Dermis microvascular lymphatic vessel endothelial cell (primary cell): ENCODE results near the gene ADAM10. TPM values are rescaled to one million over a fixed set of nuclear protein-coding genes. Genes with fewer than 3 reads are reported as not detected.
A peak's percentile ranks its signal among the peaks of the same experiment; 100 is the strongest.

Experiments
- DNase-seq, 2 donors: peaks; one replicate each; pipeline versions ENCODE4 v3.0.0 to v3.0.0-alpha.2; 2010; ENCODE audit warnings: low read depth in 2 of 2
- total RNA-seq: library from RNA; depleted of rRNA; stranded (reverse); fragments of >200 nt; gene quantifications from 2 replicates; pipeline ENCODE4 v1.2.1, GENCODE V29; 2014

The ADAM10 gene
- total RNA-seq, 1 donor from 2014 or later = 147 TPM

DNA sequence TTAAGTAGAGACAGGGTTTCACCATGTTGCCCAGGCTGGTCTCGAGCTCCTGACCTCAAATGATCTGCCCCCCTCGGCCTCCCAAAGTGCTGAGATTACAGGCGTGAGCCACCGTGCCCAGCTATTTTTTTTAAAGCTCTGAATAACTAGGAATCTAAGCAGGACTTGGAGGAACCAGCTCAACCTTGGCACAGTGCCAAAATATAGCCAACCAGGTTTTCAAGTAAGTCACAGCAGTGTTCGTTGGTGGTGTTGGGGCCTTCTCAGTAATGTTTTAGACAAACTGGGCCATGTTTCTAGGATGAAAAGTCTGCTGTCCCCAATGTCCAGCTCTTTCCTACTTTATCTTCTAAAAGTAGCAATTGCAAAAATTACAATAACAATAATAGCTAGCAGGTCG, 6.4 kb upstream of the ADAM10 start:
- peak in 1 of 2 donors; percentile 38 for DNase-seq

DNA sequence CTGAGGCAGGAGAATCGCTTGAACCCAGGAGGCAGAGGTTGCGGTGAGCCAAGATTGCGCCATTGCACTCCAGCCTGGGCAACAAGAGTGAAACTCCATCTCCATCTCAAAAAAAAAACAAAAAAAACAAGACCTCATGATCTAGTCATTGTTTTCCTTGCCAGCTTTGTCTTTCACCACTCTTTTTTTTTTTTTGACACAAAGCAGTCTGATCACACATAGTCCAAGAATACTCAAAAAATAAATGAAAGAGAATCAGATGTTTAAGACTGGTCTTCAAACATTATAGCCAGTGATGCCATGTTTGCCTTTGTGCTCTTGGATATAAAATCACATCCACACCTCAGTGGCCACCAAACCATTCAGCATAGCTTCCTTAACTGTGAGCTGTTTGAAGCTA, 5.8 kb upstream of the ADAM10 start:
- DNase-seq = peak in 1 of 2 donors; percentile 25

DNA sequence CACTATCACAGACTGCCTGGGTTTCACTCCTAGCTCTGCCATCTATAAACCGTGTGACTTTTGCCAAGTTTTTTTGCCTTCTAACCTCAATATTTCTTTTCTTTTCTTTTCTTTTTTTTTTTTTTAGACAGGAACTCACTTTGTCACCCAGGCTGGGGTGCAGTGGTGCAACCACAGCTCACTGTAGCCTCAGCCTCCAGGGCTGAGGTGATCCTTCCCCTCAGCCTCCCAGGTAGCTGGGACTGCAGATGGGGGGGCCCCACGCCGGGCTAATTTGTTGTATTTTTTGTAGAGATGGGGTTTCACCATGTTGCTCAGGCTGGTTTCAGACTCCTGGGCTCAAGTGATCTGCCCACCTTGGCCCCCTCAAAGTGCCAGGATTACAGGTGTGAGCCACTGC, 3.2 kb upstream of the ADAM10 start:
- DNase-seq = no peak

DNA sequence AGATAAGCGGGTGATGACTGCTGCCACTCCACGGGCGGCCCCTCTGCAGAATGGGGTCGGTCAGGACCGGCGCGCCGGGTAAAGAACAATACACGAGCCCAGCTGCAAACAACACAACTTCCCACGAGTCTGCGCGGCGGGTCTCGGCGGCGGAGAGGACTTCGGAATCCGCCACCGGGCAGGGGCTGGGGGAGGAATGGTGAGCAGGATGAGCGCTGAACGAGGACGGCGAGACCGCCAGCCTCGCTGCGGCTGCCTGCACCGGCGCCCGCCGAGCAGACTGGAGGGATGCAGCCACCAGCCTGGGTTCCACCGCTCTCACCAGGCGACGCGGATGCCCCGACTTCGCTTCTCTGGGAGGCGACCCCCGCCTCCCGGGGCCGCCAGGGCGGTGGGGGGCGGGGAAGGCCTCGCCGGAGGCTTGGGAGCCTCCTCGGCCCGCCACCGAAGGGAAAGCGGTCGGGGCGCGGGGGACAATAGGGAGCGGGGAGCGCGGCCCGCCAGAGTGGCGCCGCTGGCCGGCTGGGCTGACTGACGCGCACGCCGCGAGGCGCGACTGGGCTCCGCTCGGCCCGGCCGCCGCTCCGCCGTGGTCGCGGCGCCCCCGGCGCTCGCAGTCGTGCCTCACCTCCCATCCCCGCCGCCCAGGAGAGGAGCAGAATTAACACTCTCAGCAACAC, 515 bp downstream of the ADAM10 start:
- DNase-seq = peak in 1 of 2 donors; percentile 61

DNA sequence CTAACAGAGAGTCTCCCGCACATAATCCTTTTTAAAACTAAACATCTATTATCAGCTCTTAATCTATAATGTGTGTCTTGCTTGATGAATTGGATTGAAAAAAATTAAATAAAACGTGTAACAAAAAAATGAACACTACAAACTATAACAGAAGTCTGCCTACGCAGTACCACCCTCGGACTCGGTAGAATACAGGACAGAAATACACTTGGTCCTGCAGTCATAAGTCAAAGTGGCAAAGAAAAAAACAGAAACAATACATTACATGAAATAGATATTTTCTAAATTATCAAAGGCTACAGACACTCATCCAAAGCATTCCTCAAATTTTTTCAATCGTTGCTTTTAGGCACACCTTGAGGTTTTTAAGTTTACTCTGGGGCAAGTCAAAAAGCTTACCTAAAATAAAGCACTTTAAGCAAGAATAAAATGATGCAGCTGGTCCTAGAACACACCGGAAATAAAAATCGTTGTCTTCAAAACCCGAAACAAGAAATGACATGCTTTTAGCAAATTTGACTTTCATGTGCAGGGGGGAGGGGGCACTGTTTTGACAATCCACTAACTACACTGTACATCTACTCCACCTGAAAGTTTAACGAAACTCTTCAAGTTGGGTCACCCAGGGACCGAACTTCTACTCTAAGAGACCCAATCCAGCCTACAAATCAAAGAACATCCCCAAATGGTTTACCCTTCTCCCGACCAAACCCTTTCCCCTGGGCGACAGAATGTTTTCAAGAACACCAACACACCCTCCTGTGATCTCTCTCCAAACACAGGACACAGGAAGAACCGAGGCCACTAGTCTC, 1.3 kb downstream of the ADAM10 start:
- no peak for DNase-seq

DNA sequence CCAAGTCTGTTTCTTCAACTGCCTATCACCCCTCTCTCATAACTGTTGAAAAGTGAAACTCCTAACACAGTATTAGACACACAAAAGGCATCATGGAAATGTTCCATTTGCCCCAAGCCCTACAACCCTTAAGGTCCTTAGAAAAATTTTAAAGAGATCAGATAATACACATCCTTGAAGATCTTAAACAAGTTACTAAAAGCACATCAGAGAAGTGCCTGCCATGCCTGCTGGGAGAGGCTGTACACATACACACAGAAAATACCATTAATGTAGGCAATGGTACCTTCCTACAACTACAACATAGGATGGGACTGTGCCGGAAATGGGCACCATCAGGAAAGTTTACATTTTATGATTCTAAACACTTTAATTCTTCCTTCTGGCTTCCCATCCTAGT, 3.3 kb downstream of the ADAM10 start:
- DNase-seq = no peak

DNA sequence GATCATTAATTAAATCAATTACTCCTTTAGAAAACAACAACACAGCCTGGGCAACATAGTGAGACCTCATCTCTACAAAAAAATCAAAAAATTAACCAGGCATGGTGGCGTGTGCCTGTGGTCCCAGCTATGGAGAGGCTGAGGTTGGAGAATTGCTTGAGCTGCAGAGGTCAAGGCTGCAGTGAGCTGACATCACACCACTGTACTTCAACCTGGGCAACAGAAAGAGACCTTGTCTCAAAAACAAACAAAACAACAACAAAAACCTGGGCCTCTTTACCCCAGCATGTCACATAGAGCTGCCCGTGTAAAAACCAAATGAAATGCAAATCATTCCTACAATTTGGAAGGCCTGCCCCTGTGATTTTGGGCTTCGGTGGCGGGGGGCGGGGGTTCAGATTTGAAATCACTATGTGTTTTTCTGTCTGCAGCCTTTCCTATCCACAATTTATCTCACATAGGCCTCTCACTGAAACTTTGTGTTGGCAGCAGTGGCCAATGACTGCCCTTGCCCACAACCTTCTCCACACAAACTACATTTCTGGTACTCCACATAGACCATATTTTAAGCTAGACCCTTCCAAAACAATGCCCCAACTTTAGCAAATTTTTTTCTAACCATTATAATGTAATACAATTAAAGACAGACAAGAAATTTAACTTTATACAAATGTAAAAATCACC, 6.5 kb downstream of the ADAM10 start:
- DNase-seq = no peak

DNA sequence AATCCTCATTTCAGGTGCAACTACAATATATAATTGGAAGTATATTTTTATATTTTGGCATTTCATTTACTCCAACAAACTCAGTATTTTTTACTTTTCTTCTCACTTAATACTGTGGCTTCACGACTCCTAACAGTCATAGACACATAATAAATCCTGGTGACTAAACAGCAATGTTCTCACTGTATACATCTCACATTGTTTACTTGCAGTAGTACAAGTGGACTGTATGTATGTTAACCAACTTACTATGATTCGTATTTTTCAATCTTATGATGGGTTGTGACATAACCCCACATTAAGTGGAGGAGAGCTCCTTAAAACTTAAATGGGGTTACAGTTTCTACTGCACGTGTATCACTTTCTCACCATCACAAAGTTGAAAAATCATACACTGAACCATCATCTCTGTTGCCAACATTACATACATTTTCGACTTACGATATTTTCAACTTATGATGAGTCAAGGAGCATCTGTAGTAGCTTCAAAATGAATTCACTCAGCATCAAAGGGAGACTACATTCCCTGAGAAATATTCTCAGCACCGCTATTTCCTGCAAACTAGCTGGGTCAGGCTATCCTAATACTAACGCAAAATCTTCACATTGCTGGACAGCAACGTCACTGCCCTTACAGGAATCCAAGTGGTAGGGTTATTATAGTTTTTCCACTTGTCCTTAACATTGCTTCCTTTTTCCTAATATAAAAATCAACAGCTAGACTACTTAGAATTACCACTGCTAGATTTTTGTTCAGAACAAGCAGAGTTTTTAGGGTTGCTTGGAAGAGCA, 7.3 kb downstream of the ADAM10 start:
- peak; percentile 42 to 82 for DNase-seq

DNA sequence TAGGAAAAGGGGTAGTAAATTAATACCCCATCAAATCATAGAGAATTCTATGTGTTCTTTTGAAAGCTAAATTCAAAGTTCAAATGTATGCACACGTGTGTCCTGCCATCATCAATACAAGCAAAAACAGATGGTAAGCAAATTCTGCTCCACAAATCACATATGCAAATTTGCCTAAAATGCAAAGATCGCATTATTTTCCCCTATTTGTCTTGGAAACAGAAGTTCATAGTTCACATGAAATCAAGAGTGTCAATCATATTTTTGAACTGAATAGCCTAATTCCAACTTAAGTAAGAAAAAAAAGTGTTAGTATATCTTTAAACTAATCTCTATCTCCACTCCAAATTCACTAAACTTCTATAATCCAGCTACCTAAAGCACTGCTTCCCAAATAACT, 8.5 kb downstream of the ADAM10 start:
- no peak for DNase-seq

DNA sequence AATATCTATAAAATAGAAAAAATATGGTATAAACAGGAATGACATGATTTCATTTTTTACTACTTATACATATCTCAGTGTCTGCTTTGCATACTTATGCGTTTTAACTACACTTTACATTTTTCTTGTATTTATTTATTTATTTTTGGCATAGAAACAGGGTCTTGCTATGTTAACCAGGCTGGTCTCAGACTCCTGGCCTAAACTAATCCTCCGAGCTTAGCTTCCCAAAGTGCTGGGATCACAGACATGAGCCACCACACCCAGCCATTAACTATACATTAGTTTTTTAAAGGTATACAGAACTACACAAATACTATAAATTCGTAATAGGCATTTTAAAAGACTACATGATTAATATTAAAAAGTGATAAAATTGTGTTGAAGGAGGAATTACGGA, 9.1 kb downstream of the ADAM10 start:
- DNase-seq = no peak

DNA sequence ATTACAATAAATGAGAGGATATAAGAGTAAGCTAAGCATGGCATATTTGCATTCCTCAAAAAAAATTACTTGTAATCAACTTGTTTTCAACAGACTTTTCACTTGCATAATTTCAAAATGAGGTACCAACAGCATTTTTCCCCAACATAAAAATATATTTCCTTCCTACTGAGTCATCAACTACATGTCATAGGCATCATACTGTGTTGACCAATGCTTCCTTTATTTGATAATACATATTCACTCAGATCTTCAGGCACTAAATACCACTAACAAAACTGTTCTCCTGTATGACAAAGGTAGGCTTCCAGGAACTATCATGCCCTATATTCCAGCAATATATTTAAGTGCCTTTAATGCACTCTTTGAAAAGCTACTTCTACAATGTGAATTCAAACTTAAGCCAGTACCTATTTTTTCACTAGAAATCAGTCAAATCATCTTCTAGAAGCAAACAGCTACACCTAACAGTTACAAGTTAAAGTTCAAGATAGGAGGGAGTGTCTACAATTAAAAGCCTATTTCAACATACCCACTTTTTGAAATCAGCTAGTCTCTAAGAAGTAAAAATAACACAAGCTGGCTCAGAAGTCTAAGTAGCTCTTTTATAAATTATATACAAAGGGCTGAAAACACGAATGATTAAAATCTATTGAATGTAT, 11.3 kb downstream of the ADAM10 start:
- DNase-seq = peak; percentile 50 to 63

DNA sequence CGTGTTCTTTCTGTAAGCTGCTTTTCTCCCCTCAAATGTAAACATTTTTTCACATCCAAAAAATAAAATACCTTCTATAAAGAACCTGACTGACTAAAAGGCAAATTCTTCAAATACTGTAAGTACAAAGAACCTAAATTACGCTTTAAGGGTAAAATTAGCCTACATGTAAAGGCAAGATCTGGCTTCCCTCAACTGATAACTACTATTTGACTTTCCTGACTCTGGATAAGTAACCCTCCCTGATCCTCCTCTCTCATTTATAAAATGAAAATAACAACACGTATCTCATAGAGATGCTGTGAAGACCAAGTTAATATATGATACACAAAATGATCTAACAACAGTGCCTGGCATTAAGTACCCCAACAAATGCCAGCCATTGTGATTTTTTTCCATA, 12.2 kb downstream of the ADAM10 start:
- no peak for DNase-seq

DNA sequence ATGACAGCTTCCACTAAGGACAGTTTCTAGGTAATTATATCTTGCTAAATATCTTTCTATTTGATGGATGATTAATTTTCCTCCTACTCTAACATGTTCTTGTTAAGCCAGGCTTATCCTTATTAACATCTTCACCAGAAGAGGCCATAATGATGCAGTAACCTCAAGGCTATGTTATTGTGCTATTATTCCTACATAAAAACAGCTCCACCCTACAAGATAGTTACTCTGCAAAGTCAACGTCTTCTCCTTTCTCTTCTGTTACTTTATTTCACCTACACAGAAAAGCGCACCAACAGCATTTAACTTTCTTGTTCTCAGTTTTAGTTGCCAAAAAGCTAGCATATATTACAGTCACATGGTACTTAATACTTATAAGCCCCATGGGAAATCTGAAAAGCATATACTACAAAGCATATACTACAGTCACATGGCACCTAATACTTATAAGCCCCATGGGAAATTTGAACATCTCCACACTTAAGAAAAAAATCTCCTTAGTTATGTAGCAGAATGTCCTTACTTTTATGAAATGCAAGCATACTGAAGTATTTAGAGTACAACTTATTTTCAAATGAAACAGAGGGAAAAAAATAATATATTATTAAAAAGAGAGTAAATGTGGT, 13.4 kb downstream of the ADAM10 start:
- no peak for DNase-seq

DNA sequence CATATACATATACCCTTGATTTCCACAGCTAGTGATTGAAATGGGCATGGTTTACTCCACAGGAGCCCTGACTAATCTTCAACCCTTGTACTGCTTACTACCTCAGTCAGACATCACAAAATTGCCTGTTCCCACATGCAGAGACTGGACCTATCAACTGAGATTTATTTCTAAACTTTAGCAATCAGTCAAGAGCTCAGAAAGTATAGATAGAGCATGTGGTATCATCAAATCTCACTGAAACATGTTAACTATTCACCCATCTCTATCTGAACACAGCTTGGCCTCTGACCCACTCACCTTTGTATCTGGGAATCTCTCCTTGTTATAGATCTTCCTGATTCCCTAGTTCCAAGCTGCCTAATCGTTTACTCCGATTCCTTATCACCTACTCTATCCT, 14.6 kb downstream of the ADAM10 start:
- DNase-seq = no peak

DNA sequence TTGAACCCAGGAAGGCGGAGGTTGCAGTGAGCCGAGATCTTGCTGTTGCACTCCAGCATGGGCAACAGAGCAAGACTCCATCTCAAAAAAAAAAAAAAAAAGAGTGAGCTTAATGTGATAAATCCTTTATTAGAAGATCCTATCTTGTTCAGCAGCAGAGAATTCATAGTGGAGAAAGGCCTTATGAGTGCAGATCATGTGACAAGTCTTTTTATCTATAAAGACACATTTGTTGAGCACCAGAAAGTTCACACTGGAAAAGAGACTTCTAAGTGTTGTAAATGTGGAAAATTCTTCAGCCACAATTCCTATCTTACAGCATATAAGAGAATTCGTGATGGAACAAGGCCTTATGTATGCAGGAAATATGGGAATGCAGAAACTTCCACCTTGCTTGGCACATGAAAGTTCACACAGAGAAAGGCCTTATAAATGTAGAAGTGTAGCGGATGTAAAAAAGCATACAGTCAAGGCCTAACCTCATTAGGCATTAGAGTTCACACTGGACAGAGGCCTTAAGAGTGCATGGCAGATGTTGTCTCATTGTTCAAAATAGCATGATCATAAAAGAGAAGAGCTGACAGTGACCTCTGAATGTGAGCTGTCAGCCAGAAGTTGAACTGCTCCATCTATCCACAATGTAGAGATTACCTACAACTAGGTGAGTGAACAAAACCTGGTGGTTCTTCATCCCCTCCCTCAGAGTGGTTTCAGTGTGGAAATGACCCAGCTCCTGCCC, 16.7 kb downstream of the ADAM10 start:
- DNase-seq = no peak

DNA sequence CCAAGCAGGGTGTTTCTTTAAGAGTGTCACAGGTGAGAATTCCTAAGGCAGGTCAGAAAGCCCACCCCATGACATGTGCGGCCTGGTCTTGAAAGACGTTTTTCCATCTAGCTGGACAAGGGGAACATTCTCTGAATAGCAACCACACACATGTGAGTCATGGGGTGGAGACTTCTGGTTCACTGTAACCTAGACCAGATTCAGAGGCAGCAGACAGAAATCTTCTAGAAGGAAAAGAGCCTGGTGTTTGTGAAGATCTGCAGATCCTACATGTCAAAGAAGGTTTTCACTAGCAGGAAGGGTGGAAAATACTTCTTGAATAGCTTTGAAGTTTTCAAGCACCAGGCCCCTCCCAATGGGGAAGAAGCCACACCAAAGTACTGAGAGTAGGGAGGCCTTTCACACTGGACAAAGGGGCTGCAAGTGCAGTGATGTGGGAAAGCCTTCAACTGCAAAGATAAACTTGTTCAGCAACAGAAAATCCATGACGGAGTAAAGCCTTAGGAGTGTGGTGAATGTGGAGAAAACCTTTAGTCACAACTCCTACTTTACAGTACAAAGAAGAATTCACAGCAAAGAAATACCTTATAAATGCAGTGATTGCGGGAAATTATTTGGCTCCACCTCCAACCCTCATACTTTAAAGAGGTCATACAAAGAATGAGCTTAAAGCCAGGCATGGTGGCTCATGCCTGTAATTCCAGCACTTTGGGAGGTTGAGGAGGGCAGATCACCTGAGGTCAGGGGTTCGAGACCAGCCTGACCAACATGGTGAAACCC, 17.6 kb downstream of the ADAM10 start:
- peak in 1 of 2 donors; percentile 39 for DNase-seq

DNA sequence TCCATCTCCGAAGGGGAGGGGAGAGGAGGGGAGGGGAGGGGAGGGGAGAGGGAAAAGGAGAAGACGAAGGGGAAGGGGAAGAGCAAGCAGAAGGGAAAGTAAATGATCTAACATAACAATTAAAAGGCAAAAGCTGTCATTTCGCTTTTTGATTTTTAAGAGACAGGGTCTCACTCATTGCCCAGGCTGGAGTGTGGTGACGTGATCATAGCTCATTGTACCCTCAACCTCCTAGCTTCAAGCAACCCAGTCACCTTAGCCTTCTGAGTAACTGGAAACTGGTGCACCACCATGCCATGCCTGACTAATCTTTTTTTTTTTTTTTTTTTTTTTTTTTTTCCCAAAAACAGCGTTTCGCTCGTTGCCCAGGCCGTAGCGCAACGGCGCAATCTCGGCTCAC, 22.6 kb downstream of the ADAM10 start:
- no peak for DNase-seq

DNA sequence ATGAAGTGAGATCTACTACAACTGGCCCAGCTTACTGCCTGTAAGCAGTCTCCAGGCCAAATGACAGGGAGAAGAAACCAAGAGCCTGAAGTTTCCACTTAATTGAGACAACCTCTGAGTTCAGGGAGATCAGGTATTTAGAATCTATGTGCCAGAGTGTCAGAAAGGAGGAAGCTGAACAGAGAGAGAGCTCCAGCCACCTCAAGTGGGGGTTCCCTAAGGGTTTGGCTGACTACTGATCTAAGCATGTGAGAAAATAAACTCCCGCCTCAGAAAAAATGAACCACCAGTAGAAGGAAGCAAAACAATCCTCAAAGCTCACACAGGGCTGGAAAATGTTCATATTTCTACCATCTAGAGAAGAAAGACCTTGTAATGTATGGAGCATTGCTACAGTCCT, 25.0 kb downstream of the ADAM10 start:
- no peak for DNase-seq

DNA sequence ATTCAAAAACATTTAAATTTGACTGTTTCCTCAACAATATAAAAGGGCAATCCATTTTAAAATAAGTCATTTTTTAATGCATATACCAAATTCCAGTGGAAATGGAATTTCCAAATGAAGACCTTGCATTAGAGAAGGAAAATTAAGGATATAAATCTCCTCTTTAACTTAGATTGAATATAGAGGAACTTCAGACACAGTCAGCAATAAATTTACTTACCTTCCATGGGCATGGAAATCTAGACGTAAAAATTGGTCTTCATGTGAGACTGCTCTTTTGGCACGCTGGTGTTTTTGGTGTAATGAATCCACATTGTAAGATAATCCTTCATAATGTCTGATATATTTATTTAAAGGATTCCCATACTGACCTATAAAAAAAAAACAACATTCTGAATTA, 32.1 kb downstream of the ADAM10 start:
- no peak for DNase-seq
